Posterior cingulate gyrus (tissue), 11 donors: ENCODE measurements around the gene BAZ1B.
"Not testable (repeated sequence)": the region's sequence is repeated elsewhere in the genome, so short reads cannot be mapped to it uniquely, and the experiment has no call there.

Experiments used
- DNase-seq, 10 donors: peaks; one replicate each; pipeline versions ENCODE4 v3.0.0 to v3.0.0-alpha.2; 2020 to 2021; ENCODE audit warnings: mixed read lengths in 3 of 10
- intact Hi-C: fragments of 100-400 bp; cut with DNase I; formaldehyde crosslinking; loops from one replicate; pipeline ENCODE4 v1.15.1; 2023

BAZ1B gene

DNA sequence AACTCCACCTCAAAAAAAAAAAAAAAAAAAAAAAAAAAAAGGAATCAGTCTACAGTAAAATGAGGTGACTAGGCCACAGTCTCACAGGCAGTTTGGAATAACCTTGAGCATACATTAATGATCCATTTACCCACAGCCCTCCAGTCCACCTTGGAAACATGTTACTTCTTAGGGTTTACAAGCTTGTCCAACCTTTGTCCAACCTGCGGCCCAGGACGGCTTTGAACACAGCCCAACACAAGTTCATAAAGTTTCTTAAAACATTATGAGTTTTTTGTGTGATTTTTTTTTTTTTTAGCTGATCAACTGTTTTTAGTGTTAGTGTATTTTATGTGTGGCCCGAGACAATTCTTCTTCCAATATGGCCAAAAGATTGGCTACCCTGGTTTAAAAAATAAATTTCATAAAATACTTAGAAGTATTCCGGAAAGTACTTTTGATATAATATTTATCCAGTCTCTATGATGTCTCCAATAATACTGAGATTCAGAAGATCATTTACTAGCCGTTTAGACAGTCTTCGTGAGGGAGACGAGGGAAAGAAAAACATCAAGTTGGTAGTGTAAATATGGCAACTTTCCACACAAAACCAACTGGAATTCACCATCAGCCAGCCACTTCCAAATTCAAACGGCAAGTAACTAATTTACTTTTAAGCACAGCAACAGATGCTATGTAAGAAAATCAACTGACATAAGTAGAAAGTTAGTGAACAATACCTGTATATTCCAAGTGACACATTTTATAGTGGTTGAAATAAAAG is 9.9 kb downstream of the BAZ1B start:
- intact Hi-C loops, result no loop called here
- no peak for DNase-seq

DNA sequence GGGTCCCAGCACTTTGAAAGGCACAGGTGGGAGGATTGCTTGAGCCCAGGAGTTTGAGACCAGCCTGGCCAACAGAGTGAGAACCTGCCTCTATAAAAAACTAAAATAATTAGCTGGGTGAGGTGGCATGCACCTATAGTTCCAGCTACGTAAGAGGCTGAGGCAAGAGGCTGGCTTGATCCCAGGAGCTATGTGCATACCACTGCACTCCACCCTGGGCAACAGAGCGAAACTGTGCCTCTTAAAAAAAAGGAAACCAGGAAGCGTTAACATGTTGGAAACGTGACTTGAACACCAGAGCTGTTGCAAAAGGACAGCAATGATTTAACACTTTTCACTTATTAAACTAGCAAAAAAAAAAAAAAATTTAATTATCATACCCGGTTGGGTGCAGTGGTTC is 12.6 kb downstream of the BAZ1B start:
- intact Hi-C loops, result no loop called here
- DNase-seq, result no peak

DNA sequence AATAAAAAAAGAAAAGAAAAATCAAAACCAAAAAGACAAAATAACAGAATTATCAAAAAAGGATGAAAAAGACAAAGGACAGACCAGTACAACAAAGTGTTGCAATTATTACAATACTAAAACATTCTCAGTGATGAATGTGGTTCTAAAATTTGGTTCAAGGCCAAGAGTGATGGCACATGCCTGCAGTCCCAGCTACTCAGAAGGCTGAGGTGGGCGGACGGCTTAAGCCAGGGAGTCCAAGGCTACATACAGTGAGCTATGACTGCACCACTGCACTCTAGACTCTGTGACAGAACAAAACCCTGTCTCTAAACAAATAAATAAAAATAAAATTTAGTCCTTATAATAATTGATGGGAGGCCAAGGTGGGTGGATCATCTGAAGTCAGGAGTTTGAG is 14.5 kb downstream of the BAZ1B start:
- intact Hi-C loops, result no loop called here
- no peak for DNase-seq

DNA sequence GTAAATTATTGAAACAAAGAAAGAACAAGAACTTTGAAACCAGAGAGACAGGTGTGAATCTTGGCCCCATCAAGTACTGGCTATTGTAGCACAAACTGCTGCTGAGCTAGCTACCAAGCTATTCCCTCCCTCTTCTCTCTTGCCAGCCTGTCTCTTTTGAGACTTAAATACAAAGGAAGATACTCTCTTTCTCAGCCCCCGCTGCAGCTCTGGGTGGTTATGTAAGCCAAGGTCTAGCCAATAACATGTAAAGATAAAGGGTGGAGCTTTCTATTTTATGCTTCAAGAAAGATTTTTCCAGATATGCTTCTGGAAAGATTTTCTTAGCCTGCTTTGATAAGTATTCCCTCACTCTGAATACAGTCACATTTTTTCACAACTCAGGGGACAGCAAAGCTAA is 17.2 kb downstream of the BAZ1B start:
- intact Hi-C loops, result no loop called here
- peak in 3 of 10 donors; percentile 40 to 88 (median 76) for DNase-seq

DNA sequence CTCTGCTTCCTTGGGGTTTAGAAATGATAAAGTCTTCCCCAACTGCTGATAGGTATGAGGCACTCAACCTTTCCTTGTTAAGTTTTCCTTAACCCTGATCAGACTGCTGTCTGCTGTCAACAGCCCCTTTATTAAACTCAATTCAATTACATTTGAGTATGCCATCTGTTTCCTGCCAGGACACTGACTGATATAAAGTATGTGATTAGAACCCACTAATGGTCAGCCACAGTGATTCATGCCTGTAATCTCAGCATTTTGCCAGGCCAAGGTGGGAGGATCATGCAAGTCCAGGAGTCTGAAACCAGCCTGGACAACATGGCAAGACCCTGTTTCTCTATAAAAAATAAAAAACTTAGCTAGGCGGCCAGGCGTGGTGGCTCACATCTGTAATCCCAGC is 18.1 kb downstream of the BAZ1B start:
- DNase-seq, result no peak
- intact Hi-C loops, result no loop called here

DNA sequence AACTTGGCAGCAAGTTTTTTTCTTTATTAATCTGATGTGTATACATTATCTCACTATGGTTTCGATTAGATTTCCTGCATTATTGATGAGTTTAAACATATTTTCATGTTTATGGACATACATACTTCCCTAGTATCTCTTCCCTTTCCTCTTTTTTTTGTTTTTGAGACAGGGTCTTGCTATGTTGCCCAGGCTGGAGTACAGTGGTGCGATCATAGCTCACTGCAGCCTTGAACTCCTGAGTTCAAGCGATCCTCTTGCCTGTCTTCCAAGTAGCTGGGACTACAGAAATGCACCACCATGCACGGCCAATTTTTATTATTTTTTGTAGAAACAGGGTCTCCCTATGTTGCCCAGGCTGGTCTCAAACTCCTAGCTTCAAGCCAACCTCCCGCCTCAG is 18.9 kb downstream of the BAZ1B start:
- DNase-seq, result no peak
- intact Hi-C loops, result no loop called here

DNA sequence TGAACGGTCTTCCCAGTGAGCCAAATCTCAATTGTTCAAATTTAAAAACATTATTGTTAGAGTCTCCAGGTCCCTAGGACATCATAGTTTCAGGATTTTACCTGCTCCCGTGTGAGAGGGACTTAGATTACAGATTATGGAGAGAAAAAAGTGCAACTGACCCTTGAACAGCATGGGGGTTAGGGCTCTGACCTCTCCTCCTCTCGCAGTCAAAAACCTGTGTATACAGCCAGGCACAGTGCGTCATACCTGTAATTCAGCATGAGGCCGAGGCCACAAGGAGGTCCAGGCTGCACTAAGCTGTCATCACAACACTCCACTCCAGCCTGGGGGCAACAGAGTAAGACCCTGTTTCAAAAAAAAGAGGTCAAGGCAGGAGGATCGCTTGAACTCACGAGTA is 25.5 kb downstream of the BAZ1B start:
- intact Hi-C loops, result no loop called here
- DNase-seq, result no peak

DNA sequence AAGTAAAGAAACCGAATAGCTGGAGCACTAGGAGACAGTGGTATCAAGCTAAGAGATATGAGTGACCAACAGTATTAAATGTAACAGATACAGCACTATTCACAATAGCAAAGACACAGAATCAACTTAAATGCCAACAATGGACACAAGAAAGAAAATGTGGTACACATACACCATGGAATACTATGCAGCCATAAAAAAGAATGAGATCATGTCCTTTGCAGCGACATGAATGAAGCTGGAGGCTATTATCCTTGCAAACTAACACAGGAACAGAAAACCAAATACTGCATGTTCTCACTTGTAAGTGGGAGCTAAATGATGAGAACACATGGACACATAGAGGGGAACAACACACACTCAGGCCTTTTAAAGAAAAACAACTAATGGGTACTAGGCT is 26.6 kb downstream of the BAZ1B start:
- intact Hi-C loops, DNase-seq: not testable (repeated sequence)

DNA sequence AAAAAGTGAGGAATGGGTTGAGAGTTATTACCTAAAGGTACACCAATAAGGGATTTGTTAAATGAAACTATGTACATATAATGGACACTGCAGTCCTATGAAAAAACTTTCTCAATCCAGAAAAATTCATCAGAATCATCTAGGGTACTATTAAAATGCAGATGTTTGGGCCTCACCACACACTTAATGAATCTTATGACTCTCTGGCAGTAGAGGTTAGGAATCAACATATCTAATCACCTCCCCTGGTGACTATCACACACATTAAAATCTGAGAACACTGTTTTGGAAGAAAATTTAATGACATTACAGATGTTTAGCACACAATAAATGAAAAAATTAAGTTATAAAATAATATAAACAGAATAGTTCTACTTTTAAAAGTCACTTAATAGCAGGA is 32.1 kb downstream of the BAZ1B start:
- intact Hi-C loops, result no loop called here

DNA sequence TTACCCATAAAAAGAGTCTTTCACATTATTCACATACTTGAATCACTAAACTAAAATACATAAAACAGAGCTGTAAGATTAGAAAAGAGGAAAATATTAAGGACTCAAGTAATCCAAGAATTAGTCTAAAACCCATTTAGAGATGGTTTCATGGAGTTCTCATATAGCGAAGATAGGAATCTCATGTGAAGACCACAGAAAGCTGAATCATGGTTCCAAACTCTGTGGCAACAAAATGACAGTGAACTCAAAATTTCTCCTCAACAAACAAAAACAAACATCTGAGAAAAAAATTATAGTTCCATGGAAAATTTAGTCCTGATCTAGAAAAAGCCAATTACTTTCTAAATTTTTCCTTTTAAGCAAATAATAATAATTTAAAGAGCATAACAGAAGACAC is 34.6 kb downstream of the BAZ1B start:
- DNase-seq, result no peak
- intact Hi-C loops, result no loop called here

More for the DNA sequence above, 32.1 kb downstream of the BAZ1B start:
- DNase-seq, result no peak

DNA sequence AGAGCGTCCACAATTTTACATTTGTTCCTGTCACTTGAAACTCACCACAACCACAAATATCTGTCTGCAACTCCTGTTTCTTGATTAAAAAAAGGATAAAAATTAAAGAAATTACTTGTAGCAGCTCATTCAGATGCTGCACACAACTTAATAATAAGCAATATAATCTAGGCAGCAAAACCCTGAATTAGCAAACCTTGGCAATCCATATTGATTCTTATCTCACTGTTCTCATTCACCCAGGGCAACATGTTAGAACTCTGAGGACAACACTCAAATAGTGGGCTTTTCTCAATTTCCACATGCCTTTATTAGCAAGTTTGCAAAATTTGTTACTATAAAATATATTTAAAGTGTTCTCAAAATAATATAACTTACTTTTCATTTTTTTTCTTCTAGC is 38.9 kb downstream of the BAZ1B start:
- intact Hi-C loops, result no loop called here
- no peak for DNase-seq

DNA sequence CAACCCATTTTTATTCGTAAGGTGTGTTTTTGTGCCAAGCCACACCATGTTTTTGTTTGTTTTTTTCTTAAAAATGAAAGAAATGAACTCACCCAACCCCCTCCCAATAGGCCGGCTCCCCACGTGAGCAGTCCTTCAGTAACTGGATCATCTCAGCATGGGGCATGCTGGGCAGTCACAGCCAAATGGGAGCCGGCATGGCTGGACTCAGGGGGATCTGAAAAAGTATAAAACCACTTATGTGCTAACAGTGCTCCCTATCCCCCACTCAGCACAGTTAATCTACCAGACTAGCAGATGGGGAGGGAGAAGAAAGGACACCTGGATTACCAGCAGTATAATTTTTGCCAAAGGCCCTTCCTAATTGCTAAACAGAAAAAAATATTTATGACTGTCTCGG is 39.3 kb downstream of the BAZ1B start:
- intact Hi-C loops, result no loop called here
- DNase-seq, result peak in 2 of 10 donors; percentile 10 to 15

DNA sequence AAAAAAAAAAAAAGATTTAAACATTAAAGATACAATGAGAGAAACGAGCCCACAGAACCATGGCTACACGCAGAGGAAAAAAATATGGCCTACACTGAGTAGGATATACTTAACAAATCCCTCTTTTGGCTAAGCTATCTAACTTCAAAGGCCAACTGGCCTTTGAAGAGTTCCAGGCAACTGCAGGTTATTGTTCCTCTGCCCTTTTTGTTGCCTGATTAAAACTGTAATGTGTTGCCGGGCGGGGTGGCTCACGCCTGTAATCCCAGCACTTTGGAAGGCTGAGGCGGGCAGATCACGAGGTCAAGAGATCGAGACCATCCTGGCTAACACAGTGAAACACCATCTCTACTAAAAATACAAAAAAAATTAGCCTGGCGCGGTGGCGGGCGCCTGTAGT is 40.6 kb downstream of the BAZ1B start:
- DNase-seq, intact Hi-C loops: not testable (repeated sequence)

DNA sequence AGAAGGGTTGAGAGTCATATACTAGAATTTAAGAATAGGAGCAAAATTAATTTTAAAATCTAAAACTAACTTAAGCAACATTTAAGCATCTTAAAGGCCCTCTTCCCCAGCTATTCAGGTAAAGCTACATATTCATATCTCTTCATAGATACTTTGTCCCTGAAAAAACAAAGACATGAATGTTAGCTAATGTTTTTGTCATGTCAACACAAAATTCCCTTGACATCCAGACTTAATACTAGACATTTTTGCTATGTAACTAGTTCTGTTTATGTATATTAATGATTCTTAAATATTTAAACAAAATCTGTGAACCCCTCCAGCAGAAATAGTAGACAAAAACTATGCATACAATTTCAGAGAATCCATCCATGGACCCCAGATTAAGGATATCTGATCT is 43.5 kb downstream of the BAZ1B start:
- no peak for DNase-seq
- intact Hi-C loops, result no loop called here

DNA sequence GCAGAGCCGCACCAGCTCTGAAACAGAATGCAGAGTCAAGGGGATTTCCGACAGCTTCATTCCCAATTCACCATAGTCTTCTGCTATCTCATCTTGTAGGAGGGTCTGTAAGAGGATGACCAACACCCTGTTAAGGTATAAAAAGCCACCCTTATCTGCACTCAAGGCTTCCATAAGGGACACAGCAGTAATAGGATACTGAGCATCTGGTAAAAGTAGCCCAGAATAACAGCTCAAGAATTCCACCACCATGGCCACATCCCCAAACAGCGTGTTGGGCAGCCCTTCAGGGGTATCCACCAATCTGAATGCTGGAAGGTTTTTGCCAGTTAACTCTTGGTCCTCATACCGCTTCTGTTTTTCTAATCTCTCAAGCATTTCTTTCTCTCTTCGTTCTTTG is 44.7 kb downstream of the BAZ1B start:
- no peak for DNase-seq
- intact Hi-C loops, result no loop called here

DNA sequence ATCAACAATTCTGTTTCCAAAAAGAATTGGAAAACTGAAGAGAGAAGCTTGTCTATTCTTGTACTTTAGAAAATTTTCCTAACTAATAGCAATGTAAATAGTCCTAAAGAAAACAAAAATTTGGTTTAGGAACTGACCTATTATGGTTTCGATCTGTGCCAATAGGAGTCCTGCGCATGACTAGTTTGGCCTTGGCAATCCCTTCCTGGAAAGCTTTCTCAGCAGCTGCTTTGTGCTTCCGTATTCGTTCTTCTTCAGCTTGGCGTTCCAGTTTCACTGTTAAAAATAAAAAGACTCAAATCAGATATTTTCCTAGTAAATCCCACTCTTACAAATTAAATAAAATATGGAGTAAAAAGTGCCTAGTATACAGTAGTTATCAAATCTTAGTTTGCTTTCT is 51.9 kb downstream of the BAZ1B start:
- no peak for DNase-seq
- intact Hi-C loops, result no loop called here

DNA sequence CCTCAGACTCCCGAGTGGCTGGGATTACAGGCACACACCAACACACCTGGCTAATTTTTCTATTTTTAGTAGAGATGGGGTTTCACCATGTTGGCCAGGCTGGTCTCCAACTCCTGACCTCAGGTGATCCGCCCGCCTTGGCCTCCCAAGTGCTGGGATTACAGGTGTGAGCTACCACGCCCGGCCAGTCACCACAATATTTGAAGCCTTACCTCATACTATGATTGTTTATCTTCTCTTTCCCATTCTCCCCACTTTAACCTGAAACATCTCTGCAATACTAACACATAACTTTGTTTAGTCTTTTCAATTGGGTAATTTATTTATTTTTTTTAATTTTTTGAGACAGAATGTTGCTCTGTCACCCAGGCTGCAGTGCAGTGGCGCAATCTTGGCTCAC is 55.0 kb downstream of the BAZ1B start:
- intact Hi-C loops, result not testable (repeated sequence)

DNA sequence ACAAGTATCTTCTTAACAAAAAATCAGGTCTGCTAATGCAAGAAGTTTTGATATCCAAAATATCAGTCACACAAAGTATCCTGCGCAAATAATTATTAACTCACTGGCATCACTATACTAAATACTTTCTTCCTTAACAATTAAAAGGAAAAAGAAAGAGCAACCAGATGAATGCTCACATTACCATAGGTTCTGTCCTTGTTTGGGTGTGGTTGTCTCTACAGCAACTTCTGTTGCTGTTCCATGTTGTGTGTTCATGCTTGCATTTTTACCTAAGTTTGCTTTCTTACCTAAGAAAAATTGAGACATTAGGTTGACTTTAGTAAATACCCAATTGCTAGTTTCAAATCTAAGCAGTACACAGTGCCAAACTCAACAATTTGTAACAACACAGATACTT is 56.0 kb downstream of the BAZ1B start:
- intact Hi-C loops, result no loop called here

More for the DNA sequence above, 55.0 kb downstream of the BAZ1B start:
- not testable (repeated sequence) for DNase-seq

DNA sequence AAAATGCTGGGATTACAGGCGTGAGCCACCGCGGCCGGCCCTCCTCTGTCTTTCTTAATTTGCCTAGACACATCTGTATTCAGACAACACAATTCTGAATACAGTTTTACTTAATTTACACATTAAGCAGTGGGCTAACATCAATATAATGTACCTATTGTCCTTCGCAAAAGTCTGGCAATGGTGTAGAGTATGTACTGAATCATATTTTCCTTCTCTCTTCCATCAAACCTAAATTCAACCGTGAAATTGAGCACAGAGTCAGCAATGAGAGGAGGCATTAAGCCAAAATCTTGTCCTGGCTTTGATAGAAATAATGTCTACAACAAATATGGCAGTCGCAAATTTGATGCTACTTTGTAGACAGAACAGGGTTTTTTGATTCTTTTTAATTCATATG is 58.1 kb downstream of the BAZ1B start:
- intact Hi-C loops, result no loop called here
- no peak for DNase-seq

More for the DNA sequence above, 56.0 kb downstream of the BAZ1B start:
- DNase-seq, result no peak

DNA sequence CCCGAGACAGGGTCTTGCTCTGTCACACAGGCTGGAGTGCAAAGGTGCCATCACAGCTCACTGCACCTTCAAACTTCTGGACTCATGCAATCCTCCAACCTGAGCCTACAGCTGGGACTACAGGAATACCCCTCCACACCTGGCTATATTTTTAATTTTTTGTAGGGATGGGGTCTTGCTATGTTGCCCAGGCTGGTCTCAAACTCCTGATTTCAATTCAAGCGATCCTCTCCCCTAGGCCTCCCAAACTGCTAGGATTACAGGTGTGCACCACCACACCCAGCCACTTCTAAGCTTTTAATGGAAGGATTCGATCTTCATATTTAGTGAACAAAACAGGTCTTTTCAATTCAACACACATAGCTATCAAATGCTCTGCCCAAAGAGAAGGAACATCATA is 58.8 kb downstream of the BAZ1B start:
- no peak for DNase-seq
- intact Hi-C loops, result no loop called here

DNA sequence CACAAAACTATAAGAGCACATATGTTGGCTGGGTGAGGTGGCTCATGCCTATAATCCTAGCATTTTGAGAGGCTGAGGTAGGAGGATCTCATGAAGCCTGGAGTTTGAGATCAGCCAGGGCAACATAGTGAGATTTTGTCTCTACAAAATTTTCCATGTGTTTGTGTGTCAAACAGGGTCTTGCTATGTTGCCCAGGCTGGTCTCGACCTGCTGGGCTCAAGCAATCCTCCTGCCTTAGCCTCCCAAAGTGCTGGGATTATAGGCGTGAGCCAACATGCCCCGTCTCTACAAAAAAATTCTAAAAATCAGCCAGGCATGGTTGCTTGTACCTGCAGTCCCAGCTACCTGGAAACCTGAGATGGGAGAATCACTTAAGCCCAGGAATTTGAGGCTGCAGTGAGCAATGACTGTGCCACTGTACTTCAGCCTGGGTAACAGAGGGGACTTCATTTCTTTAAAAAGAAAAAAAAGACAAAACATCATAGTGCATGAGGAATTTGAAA is 60.3 kb downstream of the BAZ1B start:
- intact Hi-C loops, result no loop called here
- DNase-seq, result no peak

DNA sequence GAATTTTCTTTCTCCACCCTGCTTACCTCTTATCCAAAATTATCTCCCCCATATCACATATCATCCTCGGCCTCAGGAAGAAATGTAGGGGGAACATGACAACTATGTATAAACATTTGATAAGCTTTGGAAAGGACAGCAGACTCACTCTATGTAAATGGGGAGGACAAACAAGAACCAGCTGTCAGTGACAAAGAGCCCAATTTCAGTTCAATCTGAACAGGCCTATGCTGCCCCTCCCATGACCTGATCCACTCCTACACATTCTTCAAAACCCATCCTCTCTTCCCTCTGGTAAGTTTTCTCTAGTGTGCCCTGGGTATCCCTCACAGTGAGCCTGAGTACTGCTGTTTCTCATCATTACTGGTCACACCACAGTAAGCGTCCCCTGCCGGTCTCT is 67.7 kb downstream of the BAZ1B start:
- no peak for DNase-seq
- intact Hi-C loops, result no loop called here
